ENCODE data around the gene ZNF548.

ZNF548 gene

GRCh38 chr19:57403737-57404563 is 14.3 kb downstream of the ZNF548 start:
- no peak for DNase-seq

DNA sequence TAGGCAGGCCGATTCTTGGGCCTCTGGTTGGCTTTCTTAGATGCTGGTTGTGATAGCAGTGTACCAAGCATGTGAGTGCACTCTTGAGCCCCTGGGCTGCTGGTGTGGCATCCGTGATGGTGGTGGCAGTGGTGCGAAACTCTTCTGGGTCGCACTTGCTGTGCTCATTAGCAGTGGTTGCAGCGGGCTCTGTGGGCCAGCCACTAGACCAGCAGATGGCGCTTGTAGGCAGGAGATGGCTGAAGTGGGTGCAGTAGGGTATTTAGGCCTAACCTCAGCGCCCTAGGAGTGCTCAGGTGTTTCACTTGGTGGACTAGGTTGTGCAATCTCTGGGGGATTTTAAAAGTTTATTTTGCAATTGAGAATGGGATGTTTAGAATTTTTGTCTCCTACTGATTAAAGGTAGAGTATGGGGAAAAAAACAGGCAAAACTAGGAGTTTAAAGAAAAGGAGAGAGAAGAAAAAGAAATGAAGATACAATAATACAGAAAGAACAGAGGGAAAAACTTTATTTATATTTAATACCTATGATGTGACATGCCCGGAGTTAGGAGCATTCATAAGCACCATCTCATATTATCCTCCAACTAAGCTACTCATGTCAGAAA is 17.0 kb downstream of the ZNF548 start:
- DNase-seq: peak; percentile 27

DNA sequence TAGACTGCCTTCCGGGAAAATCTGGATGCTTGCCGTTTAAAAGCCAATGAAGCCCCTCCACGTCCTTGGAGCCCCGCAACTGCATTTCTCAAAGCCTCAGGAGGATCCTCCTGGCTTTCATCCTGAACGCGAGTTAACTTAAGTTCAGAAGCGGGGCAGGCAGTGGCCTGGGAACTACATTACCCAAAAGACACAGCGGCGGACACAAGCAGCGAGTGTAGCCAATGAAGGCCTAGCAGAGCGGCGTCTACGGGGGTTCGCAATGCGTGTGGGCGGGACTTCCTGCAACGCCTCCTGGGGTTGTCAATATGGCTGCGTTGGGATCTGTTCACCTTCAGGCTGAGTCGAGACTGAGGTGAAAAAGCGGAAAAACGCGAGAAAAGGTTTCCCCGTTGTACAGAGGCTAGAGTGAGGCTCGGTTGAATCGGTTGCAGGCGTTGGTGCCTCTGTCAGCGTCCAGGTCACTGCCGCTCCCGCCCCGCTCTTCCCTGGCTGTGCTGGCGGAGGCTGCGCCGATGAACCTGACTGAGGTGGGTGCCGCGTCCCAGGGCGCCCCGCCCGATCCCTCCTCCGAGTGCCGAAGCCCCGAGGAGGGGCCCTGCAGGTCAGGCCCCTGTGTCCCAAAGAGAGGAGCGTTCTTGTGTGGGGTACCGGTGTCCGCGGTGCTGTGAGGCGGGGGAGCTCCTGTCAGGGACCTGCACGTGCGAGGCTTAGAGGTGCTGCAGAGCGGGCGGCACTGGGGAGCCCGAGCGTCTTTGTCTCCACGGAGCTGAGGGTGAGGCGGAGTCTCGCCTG is 21.4 kb downstream of the ZNF548 start, which contains the start of gene ZNF17:
ZNF17 (plus strand) TSS at position 285 of the 795 bp plus-strand sequence. CDS start 2,455 bp downstream, outside the sequence.
- peak; percentile 99 for DNase-seq

DNA sequence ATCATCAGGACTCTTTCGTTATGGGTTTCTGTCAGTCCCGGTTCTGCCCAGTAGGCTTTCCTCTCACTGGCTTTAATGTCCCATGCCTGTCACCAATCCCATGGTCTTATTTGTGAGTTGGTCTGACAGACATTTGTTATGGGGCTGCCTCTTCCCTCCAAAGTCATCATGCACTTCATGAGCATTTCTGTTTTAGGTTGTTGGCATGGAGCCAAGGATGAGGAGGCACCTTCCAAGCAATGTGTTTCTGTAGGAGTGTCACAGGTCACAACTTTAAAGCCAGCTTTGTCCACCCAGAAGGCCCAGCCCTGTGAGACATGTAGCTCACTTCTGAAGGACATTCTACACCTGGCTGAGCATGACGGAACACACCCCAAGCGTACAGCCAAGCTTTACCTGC is 29.8 kb downstream of the ZNF548 start:
- DNase-seq: no peak

DNA sequence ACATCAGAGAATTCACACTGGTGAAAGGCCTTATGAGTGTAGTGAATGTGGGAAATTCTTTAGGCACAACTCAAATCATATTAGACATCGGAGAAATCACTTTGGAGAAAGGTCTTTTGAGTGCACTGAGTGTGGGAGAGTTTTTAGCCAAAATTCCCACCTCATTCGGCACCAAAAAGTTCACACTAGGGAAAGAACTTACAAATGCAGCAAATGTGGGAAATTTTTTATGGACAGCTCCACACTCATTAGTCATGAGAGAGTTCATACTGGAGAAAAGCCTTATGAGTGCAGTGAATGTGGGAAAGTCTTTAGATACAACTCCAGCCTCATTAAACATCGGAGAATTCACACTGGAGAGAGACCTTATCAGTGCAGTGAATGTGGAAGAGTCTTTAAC is 31.4 kb downstream of the ZNF548 start:
- DNase-seq: no peak

GRCh38 chr19:57434386-57435061 is 44.9 kb downstream of the ZNF548 start:
- no peak for DNase-seq

DNA sequence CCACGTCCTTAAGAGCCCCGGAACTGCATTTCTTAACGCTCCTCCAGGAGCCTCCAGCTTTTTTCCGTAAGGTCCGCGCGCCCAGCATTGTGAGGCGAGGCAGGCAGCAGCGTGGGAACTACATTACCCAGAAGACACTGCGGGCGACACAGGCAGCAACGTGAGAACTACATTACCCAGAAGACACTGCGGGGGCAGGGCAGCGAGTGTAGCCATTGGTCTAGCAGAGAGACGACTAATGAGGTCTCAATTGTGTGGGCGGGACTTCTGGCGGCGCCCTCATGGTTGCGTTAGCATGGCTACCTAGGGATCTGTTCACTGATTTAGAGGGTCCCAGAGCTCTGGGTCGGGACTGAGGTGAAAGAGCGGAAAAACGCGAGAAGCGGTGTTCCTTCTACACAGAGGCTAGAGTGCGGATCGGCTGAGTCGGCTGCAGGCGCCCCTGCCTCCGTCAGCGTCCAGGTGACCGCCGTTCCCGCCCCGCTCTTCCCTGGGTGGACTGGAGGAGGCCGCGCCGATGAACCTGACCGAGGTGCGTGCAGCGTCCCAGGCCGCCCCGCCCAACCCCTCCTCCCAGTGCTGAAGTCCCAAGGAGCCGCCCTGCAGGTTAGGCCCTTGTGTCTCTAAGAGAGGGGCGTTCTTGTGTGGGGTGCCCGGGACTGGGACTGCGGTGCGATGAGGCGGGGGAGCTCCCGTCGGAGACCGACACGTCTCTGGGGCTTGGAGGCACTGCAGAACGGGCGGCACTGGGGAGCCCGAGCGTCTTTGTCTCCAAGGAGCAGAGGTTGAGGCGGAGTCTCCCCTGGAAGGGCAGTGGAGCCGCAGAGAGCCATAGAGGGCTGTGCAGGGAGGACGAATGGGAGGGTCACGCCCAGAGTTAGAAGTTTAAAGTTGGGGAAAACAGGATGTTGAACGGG is 45.7 kb downstream of the ZNF548 start, which contains the start of gene ZNF749:
ZNF749 (plus strand) TSS at position 264 of the 917 bp plus-strand sequence; CDS start at position 518, 254 bp downstream.
- DNase-seq: peak; percentile 100

- no peak for DNase-seq
Observed at GRCh38 chr19:57436417-57436816, 46.8 kb downstream of the ZNF548 start.

GRCh38 chr19:57437931-57438330 is 48.3 kb downstream of the ZNF548 start:
- DNase-seq: no peak

DNA sequence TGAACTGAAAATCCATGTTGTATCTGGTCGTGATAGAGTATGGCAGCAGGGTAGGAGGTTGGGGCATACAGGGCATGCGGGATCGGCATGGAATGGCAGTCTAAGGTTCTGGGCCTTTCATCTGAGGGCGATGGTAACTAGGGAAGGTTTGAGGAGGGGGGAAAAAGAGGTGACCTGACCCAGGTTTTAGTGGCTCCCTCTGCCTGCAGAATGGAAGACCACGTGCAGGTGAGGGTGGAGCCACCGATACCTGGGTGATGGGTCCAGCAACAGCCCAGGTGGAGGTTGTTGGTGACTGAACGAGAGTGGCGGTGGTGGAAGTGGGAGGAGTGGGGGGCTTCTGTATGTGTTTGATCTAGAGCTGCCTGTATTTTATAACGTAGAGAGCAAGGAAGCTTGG is 49.3 kb downstream of the ZNF548 start:
- DNase-seq: no peak

- DNase-seq: no peak
Observed at GRCh38 chr19:57441979-57442752, 52.5 kb downstream of the ZNF548 start.

DNA sequence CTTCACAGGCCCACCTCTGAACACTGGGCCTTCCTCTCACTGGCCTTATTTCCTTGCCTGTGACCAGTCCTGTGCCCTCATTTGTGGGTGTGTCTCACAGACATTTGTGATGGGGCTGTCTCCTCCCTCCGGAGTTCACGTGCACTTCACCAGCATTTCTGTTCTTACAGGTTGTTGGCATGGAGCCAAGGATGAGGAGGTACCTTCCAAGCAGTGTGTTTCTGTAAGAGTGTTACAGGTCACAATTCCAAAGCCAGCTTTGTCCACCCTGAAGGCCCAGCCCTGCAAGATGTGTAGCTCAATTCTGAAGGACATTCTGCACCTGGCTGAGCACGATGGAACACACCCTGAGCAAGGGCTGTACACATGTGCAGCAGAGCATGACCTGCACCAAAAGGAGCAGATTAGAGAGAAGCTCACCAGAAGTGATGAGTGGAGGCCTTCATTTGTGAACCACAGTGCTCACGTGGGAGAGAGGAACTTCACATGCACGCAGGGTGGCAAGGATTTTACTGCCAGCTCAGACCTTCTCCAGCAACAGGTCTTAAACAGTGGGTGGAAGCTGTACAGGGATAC is 53.6 kb downstream of the ZNF548 start:
- DNase-seq: no peak

GRCh38 chr19:57452307-57452706 is 62.7 kb downstream of the ZNF548 start:
- no peak for DNase-seq

Data from NCI-H2227 treated with DMSO at 0.1 percent for 48 hours (cell line).